ENCODE results near the gene LRP1B.

GRCh38 chr2:141927536-141927935, 203.3 kb downstream of the LRP1B start:
- TF ChIP-seq CTCF (IDR thresholded peaks at IDR 0.05): no peak
- no peak for TF ChIP-seq POLR2A (IDR thresholded peaks at IDR 0.05)

Measured in thyroid gland (tissue), 4 donors.